HEK293 (cell line): ENCODE data around the gene LOXL4.

Source experiments
- CTCF ChIP-seq: fragments of 450-650 bp; formaldehyde crosslinking; IDR thresholded peaks from 2 replicates; pipeline ENCODE4 v1.5.1; 2016; ENCODE audit warnings: missing biosample characterization, missing genetic modification characterization
- ZBTB21 ChIP-seq: fragments of 450-650 bp; formaldehyde crosslinking; IDR thresholded peaks from 2 replicates; pipeline ENCODE4 v1.5.1; 2017; ENCODE audit warnings: missing biosample characterization, missing genetic modification characterization
- ZNF335 ChIP-seq: fragments of 450-650 bp; formaldehyde crosslinking; conservative IDR thresholded peaks from 2 replicates; pipeline ENCODE4 v1.5.1; 2016; ENCODE audit warnings: missing biosample characterization, missing genetic modification characterization
- ZNF362 ChIP-seq: fragments of 450-650 bp; formaldehyde crosslinking; IDR thresholded peaks from 2 replicates; pipeline ENCODE4 v1.5.1; 2016; ENCODE audit warnings: missing biosample characterization, missing genetic modification characterization
- TF ChIP-seq, protein P1 (sequence below): fragments of 450-650 bp; formaldehyde crosslinking; IDR thresholded peaks from 2 replicates; pipeline ENCODE4 v1.5.1; 2016; ENCODE audit warnings: missing biosample characterization, missing genetic modification characterization
- TF ChIP-seq, protein P2 (sequence below): sonication (generic); formaldehyde crosslinking; IDR thresholded peaks from 2 replicates; pipeline ENCODE4 v1.8.1; 2022; ENCODE audit warnings: mild to moderate bottlenecking, moderate library complexity, missing genetic modification reagents
- TF ChIP-seq, protein P3 (sequence below): fragments of 450-650 bp; formaldehyde crosslinking; IDR thresholded peaks from 2 replicates; pipeline ENCODE4 v1.5.1; 2016; ENCODE audit warnings: missing biosample characterization, missing genetic modification characterization

DNA sequence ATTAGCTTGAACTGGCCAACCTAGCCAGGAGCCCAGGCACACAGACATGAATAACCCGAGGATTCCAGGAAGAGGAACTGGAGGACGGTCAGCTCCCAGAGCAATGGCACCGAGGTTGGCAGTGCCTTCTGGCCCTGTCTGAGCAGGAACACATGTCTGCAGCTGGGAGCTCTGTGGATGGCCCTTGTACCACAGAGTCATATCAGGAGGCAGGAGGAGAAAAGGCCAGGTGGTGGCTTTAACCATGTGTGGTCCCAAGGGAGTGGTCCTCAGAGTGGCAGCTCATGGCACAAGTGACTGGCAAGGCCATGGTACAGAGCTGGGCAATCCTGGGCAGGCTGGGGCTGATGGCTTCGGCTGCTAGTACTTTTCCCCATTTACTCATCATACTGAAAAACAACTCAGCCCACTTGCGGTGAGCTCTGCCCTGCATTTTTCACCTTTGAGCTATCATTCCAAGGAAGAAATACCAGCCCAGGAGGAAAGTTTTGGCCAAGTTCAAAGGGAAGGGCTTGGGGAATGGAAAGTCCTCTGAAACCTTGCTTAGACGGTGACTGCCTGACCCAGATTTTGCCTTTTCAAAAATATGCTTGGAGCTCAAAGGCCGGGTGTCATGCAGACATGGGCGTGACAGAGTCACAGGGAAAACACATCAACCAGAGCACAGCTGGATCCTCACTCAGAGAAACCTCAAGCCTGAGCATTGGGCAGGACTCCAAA lies 25.7 kb upstream of the LOXL4 start:
- TF ChIP-seq ZNF335 (tag by site-specific recombination) (no peak), CTCF (tag by site-specific recombination) (no peak), ZBTB21 (tag by site-specific recombination) (no peak), ZNF362 (tag by site-specific recombination) (no peak)
- TF ChIP-seq, protein P1, sequence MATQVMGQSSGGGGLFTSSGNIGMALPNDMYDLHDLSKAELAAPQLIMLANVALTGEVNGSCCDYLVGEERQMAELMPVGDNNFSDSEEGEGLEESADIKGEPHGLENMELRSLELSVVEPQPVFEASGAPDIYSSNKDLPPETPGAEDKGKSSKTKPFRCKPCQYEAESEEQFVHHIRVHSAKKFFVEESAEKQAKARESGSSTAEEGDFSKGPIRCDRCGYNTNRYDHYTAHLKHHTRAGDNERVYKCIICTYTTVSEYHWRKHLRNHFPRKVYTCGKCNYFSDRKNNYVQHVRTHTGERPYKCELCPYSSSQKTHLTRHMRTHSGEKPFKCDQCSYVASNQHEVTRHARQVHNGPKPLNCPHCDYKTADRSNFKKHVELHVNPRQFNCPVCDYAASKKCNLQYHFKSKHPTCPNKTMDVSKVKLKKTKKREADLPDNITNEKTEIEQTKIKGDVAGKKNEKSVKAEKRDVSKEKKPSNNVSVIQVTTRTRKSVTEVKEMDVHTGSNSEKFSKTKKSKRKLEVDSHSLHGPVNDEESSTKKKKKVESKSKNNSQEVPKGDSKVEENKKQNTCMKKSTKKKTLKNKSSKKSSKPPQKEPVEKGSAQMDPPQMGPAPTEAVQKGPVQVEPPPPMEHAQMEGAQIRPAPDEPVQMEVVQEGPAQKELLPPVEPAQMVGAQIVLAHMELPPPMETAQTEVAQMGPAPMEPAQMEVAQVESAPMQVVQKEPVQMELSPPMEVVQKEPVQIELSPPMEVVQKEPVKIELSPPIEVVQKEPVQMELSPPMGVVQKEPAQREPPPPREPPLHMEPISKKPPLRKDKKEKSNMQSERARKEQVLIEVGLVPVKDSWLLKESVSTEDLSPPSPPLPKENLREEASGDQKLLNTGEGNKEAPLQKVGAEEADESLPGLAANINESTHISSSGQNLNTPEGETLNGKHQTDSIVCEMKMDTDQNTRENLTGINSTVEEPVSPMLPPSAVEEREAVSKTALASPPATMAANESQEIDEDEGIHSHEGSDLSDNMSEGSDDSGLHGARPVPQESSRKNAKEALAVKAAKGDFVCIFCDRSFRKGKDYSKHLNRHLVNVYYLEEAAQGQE (tag by site-specific recombination): no peak
- TF ChIP-seq, protein P2, sequence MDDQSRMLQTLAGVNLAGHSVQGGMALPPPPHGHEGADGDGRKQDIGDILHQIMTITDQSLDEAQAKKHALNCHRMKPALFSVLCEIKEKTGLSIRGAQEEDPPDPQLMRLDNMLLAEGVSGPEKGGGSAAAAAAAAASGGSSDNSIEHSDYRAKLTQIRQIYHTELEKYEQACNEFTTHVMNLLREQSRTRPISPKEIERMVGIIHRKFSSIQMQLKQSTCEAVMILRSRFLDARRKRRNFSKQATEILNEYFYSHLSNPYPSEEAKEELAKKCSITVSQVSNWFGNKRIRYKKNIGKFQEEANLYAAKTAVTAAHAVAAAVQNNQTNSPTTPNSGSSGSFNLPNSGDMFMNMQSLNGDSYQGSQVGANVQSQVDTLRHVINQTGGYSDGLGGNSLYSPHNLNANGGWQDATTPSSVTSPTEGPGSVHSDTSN (CRISPR knock-in tag): no peak
- TF ChIP-seq, protein P3, sequence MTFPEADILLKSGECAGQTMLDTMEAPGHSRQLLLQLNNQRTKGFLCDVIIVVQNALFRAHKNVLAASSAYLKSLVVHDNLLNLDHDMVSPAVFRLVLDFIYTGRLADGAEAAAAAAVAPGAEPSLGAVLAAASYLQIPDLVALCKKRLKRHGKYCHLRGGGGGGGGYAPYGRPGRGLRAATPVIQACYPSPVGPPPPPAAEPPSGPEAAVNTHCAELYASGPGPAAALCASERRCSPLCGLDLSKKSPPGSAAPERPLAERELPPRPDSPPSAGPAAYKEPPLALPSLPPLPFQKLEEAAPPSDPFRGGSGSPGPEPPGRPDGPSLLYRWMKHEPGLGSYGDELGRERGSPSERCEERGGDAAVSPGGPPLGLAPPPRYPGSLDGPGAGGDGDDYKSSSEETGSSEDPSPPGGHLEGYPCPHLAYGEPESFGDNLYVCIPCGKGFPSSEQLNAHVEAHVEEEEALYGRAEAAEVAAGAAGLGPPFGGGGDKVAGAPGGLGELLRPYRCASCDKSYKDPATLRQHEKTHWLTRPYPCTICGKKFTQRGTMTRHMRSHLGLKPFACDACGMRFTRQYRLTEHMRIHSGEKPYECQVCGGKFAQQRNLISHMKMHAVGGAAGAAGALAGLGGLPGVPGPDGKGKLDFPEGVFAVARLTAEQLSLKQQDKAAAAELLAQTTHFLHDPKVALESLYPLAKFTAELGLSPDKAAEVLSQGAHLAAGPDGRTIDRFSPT (tag by site-specific recombination): no peak
